PC-3 (cell line): Measurements from ENCODE around the gene CPA1.

Experiments
- EZH2 ChIP-seq: fragments of 300-600 bp; sonication (generic); IDR thresholded peaks from one replicate; pipeline ENCODE4 v1.6.1; 2017; ENCODE audit warnings: antibody characterized with exemption, mild to moderate bottlenecking, low read length; ENCODE audit not compliant: unreplicated experiment
- TF ChIP-seq, protein P1 (sequence below): fragments of 300-600 bp; sonication (generic); conservative IDR thresholded peaks from 2 replicates; pipeline ENCODE4 v1.5.1; 2017; ENCODE audit warnings: antibody characterized with exemption, low read depth, mild to moderate bottlenecking, low read length

DNA sequence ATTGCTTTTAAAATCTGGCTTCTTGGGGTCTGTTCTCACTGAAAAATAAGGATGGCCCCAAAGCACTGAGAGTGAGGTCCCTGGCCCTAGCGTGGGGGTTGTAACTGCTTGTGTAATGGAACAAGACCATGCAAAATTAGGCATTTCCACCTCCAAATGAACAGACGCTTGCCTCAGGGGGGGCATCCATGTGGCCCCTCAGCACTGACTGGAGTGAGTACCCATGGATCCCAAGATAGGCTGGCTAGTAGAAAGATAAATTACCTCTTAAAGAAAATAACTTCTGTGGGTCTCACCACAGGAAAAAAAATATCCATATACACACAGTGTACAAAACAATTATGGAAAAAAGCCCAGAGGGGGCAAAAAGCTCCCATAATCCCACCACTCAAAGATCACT, 15.2 kb upstream of the CPA1 start:
- TF ChIP-seq, protein P1, sequence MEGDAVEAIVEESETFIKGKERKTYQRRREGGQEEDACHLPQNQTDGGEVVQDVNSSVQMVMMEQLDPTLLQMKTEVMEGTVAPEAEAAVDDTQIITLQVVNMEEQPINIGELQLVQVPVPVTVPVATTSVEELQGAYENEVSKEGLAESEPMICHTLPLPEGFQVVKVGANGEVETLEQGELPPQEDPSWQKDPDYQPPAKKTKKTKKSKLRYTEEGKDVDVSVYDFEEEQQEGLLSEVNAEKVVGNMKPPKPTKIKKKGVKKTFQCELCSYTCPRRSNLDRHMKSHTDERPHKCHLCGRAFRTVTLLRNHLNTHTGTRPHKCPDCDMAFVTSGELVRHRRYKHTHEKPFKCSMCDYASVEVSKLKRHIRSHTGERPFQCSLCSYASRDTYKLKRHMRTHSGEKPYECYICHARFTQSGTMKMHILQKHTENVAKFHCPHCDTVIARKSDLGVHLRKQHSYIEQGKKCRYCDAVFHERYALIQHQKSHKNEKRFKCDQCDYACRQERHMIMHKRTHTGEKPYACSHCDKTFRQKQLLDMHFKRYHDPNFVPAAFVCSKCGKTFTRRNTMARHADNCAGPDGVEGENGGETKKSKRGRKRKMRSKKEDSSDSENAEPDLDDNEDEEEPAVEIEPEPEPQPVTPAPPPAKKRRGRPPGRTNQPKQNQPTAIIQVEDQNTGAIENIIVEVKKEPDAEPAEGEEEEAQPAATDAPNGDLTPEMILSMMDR: no peak
- TF ChIP-seq EZH2: no peak
